Suppressor macrophage treated with lipopolysaccharide for 1 hour (primary cell): ENCODE results near the gene SAMD10.
A peak's percentile ranks its signal among the peaks of the same experiment; 100 is the strongest.
"Not testable (repeated sequence)": the region's sequence is repeated elsewhere in the genome, so short reads cannot be mapped to it uniquely, and the experiment has no call there.

Experiments used
- DNase-seq, 3 donors: peaks; one replicate each; pipeline ENCODE4 v3.0.0-alpha.2; 2020 to 2022

SAMD10 gene

DNA sequence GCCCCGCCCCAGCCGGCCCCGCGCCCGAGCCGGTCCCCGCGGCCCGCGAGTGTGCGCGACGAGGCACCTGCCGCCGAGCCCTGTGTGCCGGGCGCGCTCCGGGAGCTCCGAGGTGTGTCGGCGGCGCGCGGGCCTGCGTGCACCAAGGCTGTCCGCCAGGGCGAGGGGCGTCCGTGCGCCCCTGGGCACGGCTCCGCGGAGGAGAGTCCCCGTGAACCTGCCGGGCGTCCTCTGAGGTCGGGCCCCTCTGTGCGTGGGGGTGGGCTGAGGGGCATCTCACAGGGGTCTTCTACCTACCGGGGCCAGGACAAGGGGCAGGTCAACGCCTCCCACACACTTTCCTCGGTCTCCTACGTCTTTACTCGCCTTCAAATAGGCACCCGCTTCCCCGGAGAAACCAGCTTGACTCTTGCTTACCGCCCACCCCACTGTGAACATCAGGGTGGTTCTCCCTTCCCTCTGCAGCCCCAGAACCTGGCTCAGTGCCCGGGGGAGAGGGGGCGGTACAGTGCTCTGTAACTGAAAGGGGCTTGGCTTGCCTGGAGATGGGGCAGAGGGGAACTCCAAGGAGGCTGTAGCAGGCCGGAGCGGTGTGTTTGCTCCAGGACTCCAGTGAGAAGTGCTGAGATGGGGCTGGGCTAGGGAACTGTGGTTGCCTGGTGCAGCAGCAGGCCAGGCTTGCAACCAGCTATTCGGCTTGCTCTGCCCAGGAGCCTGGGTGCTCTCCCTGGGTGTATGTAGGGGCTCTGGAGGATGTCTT is at the start of gene SAMD10:
Gene SAMD10 (minus strand): TSS at position 86 of the 760 bp plus-strand sequence. CDS start 175 bp downstream, outside the sequence.
- DNase-seq: peak; percentile 91 to 96 (median 96)

DNA sequence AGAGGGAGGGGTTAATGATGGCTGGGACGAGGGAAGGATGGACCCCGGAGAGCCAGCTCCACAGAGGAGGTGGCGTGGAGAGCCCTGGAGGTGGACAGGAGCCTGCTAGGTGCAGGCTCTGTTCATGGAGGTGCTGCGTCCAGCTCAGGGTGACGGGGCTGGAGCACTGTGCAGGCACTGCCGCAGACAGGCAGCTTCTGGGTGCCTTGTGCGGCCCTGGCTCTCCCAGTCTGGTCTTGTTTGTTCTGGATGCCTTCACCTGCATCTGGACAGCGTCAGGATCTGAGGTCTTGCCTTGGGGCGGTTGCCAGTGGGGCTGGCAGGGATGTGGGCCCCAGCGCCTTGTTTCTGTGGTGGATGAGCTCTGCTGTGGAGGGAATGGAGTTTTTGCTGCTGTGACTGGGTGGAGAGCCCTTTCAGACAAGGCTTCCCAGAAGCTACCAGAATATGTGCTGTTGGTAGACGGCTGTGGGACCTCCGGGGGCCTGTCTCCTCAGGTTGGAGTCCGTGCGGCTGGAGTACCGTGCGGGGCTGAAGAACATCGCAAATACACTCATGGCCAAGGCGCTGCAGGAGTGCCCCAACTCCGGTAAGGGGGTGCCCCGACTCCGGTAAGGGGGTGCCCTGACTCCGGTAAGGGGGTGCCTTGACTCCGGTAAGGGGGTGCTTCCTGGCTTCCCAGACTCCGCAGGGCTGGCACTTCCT is 48.7 kb upstream of the SAMD10 start:
- DNase-seq: no peak

DNA sequence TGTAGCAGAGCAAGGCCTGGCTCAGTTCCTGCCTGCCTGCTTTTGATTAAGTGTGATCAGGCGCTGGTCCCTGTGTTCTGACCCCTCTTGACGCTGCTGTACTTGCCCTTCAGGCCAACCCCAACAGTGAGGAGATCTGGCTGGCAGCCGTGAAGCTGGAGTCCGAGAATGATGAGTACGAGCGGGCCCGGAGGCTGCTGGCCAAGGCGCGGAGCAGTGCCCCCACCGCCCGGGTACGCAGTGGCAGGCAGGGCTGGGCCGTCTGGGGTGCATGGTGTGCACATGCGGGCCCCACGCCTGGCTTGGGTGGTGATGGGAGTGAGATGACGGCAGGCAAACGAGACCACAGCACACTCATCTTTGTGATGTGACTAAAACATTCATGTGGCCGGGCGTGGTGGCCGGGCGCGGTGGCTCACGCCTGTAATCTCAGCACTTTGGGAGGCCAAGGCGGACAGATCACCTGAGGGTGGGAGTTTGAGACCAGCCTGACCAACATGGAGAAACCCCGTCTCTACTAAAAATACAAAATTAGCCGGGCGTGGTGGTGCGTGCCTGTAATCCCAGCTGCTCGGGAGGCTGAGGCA is 46.5 kb upstream of the SAMD10 start:
- DNase-seq: no peak

DNA sequence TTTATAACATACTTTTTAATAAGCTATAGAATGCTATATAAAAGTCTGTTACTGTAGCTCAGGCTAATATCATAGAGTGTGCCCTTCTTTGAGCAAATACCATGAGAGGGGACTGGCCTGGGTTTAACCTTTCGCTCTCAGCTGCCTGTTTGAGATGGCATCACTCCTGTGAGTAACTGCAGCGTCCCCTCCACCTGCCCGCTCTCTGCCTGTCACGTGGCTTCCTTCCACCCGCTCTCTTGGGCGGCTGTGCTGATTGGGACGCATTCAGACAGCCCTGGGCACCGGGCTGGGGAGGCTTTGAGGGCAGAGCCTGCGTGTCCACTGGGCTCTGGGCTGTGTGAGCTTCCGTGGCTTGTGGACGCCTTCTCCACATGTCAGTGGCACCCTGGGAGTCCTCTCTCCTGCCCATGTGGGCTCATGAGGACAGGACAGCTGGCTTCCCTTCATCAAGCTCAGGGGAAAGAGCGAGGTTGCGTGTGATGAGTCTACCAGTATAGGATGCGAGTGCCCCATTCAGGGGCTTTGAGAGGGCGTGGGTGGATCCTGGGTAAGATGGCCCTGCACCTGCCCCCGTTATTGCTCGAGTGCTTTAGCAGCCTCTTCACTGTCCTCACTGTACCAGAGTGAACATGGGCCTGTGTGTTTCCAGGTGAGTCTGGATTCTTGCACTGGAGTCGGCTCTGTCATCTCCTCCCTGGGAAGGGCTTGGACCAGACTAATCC is 45.8 kb upstream of the SAMD10 start:
- DNase-seq: no peak

DNA sequence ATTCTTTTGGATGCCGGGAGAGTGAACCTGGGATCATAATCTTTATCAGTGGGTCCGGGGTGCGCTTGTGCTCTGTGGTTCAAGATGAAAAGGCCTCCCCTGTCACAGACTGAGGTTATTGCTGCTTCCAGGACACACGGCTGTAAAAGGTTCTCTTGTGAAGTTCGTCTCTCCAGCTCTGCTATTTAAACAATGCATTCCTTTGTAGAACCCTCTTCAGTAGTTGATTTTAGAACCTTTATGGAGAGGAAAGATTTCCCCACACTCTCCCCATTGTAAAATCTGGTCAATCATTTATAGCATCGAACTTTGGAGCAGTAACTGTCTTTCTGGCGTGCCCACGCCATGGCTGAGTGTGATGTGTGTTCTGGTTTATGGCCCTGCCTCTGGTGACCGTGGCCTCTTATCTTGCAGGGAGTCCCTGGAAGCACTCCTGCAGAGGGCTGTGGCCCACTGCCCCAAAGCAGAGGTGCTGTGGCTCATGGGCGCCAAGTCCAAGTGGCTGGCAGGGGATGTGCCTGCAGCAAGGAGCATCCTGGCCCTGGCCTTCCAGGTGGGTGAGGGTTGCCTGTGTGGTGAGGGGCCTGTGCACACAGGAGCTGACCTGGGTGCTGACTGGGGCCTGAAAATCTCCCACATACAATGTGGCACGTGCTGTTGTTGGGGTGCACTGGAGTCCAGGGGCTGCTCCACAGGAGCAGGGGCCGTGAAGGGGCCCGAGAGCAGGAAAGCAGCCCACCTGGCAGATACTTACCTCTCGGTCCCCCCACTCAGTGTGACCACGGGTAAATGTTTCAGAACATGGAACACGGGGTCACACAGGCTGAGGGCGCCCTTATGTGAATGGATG is 44.9 kb upstream of the SAMD10 start:
- DNase-seq: no peak

DNA sequence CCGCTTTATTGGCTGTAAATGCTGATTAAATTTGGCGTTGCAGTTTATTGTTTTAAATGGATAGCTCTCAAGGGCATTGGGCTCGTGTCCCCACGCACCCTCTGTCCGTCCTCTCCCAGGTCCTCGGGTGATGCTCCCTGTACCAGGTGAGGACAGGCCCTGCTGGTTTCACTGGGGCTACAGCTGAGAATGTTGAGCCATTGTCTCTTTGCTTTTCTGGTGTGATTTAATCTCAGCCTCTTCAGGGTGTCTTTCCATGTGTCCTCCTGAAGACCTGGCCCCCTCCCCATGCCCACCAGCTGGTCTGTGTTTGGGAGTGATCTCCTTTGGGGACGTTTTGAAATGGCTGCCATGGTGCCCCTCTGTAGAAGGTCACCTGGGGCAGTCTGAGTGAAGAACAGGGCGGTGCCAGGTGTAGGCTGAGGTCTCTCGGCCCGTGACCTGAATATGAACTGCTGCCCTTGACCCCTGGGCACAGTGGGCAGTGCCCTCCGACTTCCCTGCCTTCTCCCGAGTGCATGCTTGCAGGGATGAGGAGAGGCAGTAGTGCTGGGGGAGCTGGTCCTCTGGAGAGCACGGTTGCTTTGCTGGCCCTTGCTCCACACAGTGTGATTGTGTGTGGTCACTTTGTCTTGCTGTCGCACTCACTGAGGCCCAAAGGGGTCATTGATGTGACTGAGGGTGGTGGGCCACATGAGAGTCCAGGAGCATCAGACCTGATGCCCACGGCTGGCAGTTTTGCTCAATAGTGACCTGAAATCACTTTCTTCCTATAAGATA is 44.1 kb upstream of the SAMD10 start:
- no peak for DNase-seq

DNA sequence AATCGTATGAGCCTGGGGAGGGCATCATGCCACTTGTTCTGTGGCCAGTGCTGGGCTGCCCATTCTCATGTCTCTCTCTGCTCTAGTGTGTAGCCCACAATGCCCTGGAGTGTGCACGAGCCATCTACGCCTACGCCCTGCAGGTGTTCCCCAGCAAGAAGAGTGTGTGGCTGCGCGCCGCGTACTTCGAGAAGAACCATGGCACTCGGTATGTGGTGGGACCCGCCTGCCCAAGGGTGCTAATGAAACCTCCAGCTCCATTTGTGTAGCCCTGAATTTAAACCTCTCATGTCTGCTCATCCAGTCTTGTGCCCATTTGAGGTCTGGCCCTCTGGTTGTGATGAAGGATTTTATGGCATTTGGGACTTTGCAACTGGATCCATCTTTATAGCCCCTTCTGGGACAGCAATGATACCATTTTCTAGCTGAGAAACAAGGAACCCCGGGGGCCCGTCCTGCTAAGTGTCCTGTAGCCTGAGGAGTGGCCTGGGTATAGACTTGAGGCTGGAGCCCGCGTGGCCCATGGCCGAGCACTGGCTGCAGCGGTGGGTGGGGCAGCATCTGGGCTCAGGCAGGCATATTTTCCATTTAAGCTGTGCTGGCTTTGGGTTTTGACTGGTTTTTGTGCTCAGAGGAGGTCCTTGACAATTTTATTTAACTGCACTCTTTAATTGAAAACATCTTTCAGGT is 43.4 kb upstream of the SAMD10 start:
- no peak for DNase-seq

DNA sequence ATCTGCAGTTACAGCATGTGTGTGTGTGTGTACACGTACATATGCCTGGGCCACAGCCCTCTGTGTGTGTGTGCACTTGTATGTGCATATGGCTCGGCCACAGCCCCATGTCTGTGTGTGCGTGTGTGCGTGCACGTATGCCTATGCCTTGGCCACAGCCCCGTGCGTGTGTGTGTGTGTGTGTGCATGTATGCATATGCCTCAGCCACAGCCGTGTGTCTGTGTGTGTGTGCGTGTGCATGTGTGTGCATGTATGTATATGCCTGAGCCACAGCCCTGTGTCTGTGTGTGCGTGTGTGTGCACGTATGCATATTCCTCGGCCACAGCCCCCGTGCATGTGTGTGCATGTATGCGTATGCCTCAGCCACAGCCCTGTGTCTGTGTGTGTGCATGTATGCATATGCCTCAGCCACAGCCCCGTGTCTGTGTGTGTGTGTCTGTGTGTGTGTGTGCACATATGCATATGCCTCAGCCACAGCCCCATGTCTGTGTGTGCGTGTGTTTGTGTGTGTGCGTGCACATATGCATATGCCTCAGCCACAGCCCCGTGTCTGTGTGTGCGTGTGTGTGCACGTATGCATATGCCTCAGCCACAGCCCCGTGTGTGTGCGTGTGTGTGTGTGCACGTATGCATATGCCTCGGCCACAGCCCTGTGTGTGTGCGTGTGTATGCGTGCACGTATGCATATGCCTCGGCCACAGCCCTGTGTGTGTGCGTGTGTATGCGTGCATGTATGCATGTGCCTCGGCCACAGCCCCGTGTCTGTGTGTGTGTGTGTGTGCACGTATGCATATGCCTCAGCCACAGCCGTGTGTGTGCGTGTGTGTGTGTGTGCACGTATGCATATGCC is 41.9 kb upstream of the SAMD10 start:
- no peak for DNase-seq

DNA sequence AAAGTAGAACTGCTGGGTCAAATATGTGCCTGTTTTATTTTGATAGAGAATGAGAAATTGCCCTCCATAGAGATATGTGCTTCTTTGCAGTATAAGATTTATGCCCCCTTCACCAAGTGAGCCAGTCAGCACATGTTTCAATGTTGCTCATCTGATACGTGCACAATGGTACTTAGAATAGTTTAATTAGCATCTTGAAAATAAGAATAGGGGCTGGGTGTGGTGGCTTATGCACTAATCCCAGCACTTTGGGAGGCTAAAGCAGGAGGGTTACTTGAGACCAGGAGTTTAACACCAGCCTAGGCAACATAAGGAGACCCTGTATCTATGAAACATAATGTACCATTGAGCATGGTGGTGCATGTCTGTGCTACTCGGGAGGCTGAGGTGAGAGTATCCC is 36.2 kb upstream of the SAMD10 start:
- DNase-seq: no peak

DNA sequence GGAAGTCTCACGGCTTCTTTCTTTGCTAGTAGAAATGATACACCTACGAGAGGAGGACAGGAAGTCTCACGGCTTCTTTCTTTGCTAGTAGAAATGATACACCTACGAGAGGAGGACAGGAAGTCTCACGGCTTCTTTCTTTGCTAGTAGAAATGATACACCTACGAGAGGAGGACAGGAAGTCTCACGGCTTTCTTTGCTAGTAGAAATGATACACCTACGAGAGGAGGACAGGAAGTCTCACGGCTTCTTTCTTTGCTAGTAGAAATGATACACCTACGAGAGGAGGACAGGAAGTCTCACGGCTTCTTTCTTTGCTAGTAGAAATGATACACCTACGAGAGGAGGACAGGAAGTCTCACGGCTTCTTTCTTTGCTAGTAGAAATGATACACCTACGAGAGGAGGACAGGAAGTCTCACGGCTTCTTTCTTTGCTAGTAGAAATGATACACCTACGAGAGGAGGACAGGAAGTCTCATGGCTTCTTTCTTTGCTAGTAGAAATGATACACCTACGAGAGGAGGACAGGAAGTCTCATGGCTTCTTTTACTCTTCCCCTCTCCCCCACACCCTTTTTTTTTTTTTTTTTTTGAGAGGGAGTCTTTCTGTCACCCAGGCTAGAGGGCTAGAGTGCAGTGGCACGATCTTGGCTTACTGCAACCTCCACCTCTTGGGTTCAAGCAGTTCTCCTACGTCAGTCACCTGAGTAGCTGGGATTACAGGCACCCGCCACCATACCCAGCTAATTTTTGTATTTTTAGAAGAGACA is 33.1 kb upstream of the SAMD10 start:
- not testable (repeated sequence) for DNase-seq

DNA sequence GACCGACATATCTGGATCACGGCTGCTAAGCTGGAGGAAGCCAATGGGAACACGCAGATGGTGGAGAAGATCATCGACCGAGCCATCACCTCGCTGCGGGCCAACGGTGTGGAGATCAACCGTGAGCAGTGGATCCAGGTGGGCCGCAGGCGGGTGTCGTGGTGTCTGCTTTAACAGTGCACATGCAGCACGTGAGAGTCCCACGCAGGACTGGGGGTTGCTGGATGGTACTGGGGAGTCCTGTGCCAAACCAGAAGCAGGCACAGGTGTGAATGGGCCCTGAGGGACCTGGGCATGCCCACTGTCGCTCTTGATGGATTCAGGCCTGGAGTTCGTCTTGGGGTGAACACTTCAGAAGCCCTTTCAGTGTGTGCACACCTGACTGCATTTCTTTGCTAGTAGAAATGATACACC is 31.9 kb upstream of the SAMD10 start:
- no peak for DNase-seq

DNA sequence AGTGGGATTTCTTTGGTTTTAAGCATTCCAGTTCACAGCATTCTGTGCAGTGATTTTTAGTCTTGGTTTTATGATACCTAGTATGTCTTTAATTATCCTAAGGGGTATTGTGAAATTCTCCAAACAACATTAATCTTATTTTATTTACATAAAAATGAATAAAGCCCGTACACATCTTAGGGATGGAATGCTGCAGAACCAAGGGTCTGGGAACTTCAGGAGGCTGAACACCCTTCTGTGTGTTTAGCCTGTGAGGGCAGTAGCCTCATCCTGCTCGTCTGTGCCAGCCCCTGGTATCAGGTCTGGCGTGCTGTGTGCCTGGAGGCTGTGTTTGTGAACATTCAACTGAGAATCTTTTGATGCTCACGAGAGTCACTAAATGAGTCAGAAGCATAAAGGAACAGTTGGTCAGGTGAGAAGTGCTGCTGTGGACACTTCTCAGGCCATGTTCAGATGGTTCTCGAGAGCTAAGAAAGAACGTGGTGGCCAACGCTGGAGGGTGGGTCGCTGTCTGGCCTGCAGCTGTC is 31.3 kb upstream of the SAMD10 start:
- DNase-seq: no peak

DNA sequence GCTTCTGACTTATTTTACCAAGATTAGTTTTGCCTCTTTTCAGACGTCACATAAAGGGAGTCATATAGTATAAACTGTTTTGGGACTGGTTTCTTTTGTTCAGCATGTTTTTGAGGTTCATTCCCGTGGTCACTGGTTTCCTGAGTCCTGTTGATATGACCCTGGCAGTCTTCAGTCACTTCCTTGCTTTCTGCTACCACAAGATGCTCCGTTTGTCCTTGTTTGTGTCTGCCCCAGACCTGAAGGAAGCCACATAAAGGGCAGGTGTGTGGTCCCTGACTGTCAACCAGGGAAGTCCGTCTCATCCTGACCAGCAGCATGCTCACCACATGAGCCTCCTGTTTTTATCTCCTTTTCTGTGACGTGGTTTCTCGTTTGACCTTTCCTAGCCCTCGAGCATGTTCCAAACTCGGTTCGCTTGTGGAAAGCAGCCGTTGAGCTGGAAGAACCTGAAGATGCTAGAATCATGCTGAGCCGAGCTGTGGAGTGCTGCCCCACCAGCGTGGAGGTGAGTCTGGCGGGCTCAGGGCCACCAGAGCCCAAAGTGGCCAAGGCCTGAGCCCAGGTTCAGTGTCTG is 30.5 kb upstream of the SAMD10 start:
- no peak for DNase-seq

DNA sequence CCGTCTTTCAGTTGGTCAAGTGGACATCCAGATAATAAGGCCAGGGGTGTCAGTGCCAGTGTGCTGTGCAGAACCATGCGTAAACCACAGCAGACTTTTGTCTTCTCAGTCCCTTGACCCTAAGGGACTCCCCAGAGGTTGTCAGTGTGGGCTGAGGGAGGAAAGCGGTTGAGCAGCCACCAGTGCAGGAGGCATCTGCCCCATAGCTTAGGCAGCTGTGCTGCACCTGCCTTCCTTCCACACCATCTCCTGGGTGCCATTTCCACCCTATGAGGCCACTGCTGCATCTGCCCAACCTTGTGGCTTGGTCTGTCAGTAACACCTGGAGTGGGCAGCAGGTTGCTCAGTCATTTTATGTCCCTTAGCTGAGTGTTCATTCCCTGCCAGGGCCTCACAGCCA is 27.5 kb upstream of the SAMD10 start:
- no peak for DNase-seq

DNA sequence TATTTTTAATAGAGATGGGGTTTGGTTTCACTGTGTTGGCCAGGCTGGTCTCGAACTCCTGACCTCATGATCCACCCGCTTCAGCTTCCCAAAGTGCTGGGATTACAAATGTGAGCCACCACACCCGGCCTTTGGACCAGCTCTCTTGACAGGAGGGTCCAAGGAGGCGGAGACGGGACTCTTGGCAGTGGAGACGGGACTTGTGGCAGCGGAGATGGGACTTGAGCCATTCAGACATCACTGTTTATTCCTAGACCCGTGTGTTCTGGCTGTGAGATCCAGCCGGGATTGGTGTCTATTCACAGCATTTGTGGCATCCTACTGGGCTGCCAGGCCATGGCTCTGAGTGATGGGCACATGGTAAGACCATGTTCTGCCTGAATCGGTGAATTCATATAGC is 27.0 kb upstream of the SAMD10 start:
- no peak for DNase-seq

DNA sequence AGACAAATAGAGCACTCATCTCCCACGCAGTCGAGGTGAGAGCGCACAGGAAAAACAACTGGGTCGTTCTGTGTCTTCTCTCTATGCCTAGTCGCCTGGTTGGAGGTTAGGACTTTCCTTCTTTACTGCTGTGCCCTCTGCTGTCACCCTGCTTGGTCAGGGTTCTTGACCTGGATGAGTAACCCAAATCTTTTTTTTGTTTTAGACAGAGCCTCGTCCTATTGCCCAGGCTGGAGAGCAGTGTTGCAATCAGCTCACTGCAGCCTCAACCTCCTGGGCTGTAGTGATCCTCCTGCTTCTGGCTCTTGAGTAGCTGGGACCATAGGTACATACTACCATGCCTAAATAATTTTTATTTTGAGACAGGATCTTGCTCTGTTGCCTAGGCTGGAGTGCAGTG is 26.0 kb upstream of the SAMD10 start:
- DNase-seq: no peak

DNA sequence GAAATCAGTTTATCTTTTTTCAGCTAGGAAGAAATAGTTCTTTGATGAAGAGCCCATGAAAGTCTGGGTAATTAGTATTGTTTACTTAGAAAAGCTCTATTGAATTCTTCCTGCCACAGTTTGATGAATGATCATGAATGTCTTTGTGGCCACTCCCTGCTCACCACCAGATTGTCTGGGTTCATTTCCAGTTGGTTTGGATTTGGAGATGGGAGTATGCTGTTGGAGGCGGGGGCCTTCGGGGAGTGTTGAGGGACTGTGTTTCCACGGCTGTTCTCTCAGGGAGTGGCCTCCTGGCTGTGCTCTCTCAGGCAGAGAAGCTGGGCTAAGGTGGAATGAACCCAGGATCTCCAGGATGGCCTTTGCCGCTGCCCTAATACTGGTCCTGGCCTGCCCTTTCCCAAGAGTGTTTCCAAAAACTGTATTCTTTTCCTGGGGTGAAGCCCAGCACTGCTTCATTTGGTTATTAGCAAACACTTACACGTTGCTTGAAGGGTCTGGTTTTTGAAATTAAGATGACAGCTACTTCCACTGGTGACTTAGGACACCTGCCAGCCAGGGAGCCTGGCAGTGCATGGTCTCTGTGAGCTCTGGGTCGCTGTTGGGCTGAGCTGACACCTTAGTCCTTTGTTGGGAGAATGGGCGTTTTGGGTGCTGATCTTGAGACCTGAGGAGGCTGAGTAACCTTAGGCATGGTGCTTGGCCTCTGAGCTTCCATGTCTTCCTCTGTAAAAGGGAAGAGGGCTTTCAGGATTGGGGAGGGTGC is 24.7 kb upstream of the SAMD10 start:
- no peak for DNase-seq

DNA sequence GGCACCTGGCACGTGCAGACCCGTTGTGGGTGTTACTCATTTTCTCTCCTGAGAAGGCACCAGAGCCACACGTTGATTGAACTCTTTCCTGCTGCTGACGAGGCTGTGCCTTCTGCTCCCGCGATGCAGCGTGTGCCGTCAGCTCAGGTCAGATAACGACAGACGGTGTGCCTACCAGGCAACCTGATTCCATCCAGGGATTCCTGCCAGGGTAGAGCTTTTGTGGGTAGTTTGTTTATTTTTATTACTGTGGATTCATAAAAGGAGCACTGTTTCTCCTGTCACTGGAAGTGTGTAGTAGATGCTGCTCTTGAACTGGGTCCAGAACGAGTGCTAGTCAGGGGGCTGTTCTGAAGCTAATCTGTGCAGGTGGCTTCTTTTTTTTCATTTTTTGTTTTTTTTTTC is 22.2 kb upstream of the SAMD10 start:
- no peak for DNase-seq
